Smooth muscle cell of the coronary artery (primary cell): ENCODE measurements around the gene PCDHGC3. TPM values are rescaled to one million over a fixed set of nuclear protein-coding genes. Genes with fewer than 3 reads are reported as not detected.

Experiments
- total RNA-seq: library from RNA; depleted of rRNA; stranded (reverse); fragments of >200 nt; gene quantifications from 2 replicates; pipeline ENCODE4 v1.2.3, GENCODE V29; 2014; ENCODE audit warnings: low replicate concordance

PCDHGC3 gene
- total RNA-seq, result 29.7 and 39.8 TPM in 2 replicates

DNA sequence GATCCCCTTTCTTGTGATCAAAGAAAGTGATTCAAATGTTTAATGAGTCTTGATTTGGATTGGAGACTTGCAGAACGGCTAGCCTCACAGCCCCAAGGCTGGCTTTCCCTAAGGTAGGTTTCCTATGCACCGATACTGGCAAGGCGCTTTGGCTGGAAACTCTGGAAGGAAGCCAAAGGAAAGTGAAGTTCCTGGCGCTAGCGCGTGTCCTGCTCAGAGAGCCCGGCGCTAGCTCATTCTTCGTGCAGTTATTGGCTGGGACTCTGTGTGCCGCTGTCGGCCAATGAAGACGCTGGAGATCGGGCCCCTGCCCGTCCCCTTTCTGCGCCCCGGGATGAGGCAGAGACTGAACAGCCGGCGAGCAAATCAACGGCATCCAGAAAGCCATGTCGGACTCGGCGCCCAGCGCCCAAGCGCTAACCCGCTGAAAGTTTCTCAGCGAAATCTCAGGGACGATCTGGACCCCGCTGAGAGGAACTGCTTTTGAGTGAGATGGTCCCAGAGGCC lies at the start of gene PCDHGC3:
PCDHGC3 (plus strand) TSS at position 342 of the 507 bp plus-strand sequence; CDS start at position 493, 151 bp downstream.

DNA sequence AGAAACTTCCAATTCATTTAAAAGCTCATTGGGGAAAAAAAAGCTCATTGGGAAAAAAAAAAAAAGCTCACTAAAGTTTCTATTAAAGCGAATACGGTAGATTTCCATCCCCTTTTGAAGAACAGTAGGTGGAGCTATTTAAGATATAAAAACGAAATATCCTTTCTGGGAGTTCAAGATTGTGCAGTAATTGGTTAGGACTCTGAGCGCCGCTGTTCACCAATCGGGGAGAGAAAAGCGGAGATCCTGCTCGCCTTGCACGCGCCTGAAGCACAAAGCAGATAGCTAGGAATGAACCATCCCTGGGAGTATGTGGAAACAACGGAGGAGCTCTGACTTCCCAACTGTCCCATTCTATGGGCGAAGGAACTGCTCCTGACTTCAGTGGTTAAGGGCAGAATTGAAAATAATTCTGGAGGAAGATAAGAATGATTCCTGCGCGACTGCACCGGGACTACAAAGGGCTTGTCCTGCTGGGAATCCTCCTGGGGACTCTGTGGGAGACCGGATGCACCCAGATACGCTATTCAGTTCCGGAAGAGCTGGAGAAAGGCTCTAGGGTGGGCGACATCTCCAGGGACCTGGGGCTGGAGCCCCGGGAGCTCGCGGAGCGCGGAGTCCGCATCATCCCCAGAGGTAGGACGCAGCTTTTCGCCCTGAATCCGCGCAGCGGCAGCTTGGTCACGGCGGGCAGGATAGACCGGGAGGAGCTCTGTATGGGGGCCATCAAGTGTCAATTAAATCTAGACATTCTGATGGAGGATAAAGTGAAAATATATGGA lies 45.2 kb upstream of the PCDHGC3 start, which contains the start of gene PCDHGA12:
PCDHGA12 (plus strand) TSS at position 176 of the 782 bp plus-strand sequence; CDS start at position 429, 253 bp downstream.

DNA sequence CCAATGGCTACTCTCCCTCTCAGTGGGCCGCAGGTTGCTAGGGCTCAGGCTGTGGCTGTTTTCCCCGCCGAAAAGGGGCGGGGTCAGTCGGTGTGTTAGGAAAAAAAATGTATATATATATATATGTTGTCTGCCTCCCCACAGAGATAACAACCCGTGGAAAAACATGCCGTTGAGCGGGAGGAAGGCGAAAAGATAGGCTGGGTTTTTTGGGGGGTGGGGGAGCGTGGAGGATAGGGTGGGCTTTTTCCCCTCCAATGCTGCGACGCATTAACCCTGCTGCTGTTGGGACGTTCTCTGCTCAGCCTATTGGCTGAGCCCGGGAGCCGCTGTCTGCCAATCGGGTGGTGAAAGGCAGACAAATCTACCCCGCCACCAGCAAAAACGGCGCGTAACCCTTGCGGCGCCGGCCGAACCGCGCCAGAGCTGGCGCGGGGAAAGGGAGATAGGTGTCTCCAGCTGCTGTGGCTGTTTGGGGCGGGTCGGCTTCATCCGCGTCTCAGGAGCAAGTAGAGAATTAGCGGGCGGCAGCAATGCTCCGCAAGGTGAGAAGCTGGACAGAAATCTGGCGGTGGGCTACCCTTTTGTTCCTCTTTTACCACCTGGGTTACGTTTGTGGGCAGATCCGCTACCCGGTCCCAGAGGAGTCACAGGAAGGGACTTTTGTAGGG lies 9.0 kb downstream of the PCDHGC3 start, which contains the start of gene PCDHGC4:
PCDHGC4 (plus strand) TSS at position 390 of the 671 bp plus-strand sequence; CDS start at position 534, 144 bp downstream.

DNA sequence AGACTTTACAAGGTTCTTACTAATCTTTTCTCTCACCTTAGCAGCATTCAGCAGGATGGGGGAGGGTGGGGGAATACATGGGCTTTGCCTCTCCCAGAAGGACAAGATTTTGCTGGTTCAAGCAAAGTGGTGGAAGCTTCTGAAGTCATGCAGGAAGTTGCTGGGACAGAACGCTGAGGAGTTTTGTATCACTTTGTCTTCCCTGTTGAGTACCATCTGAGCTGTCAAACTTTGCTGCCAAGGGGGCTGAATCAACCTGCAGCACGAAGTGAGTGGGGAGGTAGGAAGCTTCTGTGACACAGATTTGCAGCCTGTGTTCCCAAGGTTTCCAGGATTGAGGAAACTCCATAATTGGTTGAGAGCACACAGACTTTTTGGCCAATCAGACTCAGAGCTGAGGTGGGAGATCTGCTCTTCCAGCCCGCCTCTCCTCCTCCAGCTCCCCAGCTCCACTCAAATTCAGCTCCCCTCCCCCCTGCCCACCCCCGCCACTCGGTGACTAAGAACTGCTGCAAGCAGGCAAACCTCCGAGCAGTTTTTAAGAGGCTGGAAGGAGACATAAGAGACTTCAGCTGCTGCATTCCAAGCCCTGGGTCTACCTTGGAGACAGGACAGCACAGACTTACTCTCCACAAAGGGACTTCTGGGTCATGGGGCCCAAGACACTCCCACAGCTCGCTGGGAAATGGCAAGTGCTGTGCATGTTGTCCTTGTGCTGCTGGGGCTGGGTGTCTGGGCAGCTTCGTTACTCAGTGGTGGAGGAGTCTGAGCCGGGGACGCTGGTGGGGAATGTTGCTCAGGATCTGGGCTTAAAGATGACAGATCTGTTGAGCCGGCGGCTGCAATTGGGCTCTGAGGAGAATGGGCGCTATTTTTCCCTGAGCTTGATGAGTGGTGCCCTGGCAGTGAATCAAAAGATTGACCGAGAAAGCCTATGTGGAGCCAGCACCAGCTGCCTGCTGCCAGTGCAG lies 13.1 kb downstream of the PCDHGC3 start, which contains the start of gene PCDHGC5:
PCDHGC5 (plus strand) TSS at position 491 of the 971 bp plus-strand sequence; CDS start at position 651, 160 bp downstream.

Other genes with a start within 250 kb of the PCDHGC3 start
- 0.70 and 1.2 TPM in 2 replicates for gene PCDHB15, start 230.6 kb upstream of the PCDHGC3 start, total RNA-seq
- 0.23 TPM in 1 of 2 replicates, not detected in the other for gene SLC25A2, start 171.9 kb upstream of the PCDHGC3 start, total RNA-seq
- gene TAF7, start 155.2 kb upstream of the PCDHGC3 start, total RNA-seq, result 69.5 and 80.4 TPM in 2 replicates
- gene PCDHGA1, start 145.5 kb upstream of the PCDHGC3 start, total RNA-seq, result 0.75 and 1.3 TPM in 2 replicates
- 1.2 and 1.7 TPM in 2 replicates for gene PCDHGA2, start 137.2 kb upstream of the PCDHGC3 start, total RNA-seq
- 0.23 and 0.98 TPM in 2 replicates for gene PCDHGA3, start 132.1 kb upstream of the PCDHGC3 start, total RNA-seq
- 1.5 and 2.4 TPM in 2 replicates for gene PCDHGB1, start 125.9 kb upstream of the PCDHGC3 start, total RNA-seq
- gene PCDHGA4, start 120.9 kb upstream of the PCDHGC3 start, total RNA-seq, result 3.2 and 4.4 TPM in 2 replicates
- gene PCDHGB2, start 116.0 kb upstream of the PCDHGC3 start, total RNA-seq, result 1.6 and 2.0 TPM in 2 replicates
- 0.98 and 1.3 TPM in 2 replicates for gene PCDHGA5, start 111.8 kb upstream of the PCDHGC3 start, total RNA-seq
- 3.5 and 5.6 TPM in 2 replicates for gene PCDHGB3, start 105.7 kb upstream of the PCDHGC3 start, total RNA-seq
- 2.2 and 2.3 TPM in 2 replicates for gene PCDHGA6, start 102.1 kb upstream of the PCDHGC3 start, total RNA-seq
- 2.3 and 2.8 TPM in 2 replicates for gene PCDHGA7, start 93.2 kb upstream of the PCDHGC3 start, total RNA-seq
- 22.8 and 23.2 TPM in 2 replicates for gene PCDHGB4, start 88.3 kb upstream of the PCDHGC3 start, total RNA-seq
- gene PCDHGA8, start 83.3 kb upstream of the PCDHGC3 start, total RNA-seq, result 2.0 and 4.0 TPM in 2 replicates
- gene PCDHGB5, start 78.0 kb upstream of the PCDHGC3 start, total RNA-seq, result 11.5 and 16.9 TPM in 2 replicates
- 1.7 and 2.8 TPM in 2 replicates for gene PCDHGA9, start 73.2 kb upstream of the PCDHGC3 start, total RNA-seq
- 1.9 and 3.5 TPM in 2 replicates for gene PCDHGB6, start 67.9 kb upstream of the PCDHGC3 start, total RNA-seq
- 2.6 and 4.2 TPM in 2 replicates for gene PCDHGA10, start 63.0 kb upstream of the PCDHGC3 start, total RNA-seq
- gene PCDHGB7, start 58.3 kb upstream of the PCDHGC3 start, total RNA-seq, result 6.7 and 7.3 TPM in 2 replicates
- gene PCDHGA11, start 54.9 kb upstream of the PCDHGC3 start, total RNA-seq, result 4.7 and 7.1 TPM in 2 replicates
- gene PCDHGA12, start 45.5 kb upstream of the PCDHGC3 start, total RNA-seq, result 5.8 and 9.9 TPM in 2 replicates
- gene PCDHGC4, start 9.1 kb downstream of the PCDHGC3 start, total RNA-seq, result 0.90 and 2.5 TPM in 2 replicates
- 1.4 and 1.8 TPM in 2 replicates for gene PCDHGC5, start 13.1 kb downstream of the PCDHGC3 start, total RNA-seq
- gene DIAPH1, start 143.0 kb downstream of the PCDHGC3 start, total RNA-seq, result 16.0 and 23.2 TPM in 2 replicates
- 55.3 and 60.4 TPM in 2 replicates for gene HDAC3, start 160.9 kb downstream of the PCDHGC3 start, total RNA-seq
- 1.9 and 3.6 TPM in 2 replicates for gene RELL2, start 161.0 kb downstream of the PCDHGC3 start, total RNA-seq
- 23.0 and 24.2 TPM in 2 replicates for gene FCHSD1, start 175.5 kb downstream of the PCDHGC3 start, total RNA-seq
- gene ARAP3, start 206.3 kb downstream of the PCDHGC3 start, total RNA-seq, result 0.94 and 14.1 TPM in 2 replicates